ENCODE results near the gene EOMES.

The EOMES gene

DNA sequence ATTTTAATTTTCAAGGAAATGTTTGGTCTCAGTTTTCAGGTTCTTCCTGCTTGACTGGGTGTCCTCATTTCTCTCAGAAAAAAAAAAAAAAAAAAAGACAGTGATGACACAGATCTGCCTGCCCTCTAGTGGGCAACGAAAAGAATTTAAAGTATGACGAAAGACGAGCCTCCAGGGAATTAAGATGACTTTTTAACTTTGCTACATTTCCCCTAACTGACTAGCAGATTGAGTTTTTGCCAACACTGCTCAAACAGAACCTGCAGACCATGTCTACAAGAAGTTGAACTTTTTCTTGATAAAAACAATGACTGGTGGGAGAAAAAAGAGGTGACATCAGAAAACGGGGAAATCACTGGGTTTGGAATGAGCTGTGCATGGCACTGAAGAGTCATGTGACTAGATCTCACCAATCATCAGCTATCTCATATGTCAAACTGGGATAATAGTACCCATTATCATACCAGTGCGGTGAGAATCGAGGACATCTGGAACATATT lies 40.8 kb downstream of the EOMES start:
- no peak for DNase-seq (ENCODE audit: low read depth in 2 of 2)

DNA sequence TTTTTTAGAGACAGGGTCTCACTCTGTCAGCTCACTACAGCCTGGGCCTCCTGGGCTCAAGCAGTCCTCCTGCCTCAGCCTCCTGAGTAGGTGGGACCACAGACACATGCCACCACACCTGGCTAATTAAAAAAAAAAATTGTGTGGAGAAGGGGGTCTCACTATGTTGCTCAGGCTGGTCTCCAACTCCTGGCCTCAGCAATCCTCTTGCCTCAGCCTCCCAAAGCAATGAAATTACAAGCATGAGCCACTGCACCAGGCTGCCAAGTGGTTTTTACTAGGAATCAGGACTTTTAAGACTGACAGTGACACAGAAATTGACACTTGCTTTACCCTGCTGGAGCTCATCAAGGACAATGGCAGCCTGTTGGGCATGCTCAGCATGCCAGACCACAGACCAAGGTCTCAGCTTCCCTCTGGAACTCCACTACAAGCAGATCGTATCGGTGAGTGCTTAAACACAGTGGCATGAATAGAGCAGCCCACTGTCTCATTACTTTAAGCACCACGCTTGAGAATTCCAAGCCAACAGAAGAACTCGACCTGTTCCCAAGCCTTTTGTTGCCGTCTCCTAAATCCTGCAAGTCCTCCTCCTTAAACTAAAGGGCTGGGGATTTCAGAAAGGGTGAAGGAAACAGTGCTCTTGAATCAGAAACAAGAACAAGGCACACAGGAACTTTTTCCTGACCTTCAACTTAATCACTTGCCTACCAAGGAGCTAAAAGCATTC lies 41.4 kb downstream of the EOMES start:
- no peak for DNase-seq (ENCODE audit: low read depth in 2 of 2)

DNA sequence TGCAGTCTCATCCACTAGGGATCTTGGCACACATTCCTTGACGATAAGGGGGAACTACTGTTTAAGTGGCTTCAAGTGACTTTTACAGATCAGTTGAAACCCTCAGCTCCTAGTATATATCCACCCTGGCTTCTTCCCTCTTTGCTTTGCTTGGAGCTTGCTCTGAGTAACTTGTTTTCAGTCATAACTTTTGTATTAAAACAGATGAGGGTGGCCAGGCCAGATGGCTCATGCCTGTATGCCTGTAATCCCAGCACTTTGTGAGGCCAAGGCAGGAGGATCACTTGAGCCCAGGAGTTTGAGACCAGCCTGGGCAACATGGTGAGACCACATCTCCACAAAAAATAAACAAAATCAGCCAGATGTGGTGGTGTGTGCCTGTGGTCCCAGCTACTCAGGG lies 42.4 kb downstream of the EOMES start:
- no peak for DNase-seq (ENCODE audit: low read depth in 2 of 2)

DNA sequence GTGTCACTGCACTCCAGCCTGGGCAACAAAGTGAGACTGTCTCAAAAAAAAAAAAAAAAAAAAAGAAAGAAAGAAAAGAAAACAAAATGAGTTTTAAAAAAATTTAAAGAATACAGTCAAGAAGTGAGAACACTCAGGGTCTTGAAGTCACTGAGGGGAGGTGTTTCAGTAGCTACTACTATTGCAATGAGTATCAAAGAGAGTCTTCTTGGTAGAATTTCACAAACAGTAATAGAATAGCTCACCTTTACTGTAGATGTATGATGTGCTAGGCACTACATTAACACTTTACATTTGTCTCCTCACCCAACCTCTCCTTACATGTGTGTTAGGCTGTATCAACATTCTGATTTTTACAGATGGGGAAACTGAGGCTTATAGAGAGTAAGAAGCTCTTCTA lies 43.9 kb downstream of the EOMES start:
- DNase-seq (ENCODE audit: low read depth in 2 of 2): no peak

DNA sequence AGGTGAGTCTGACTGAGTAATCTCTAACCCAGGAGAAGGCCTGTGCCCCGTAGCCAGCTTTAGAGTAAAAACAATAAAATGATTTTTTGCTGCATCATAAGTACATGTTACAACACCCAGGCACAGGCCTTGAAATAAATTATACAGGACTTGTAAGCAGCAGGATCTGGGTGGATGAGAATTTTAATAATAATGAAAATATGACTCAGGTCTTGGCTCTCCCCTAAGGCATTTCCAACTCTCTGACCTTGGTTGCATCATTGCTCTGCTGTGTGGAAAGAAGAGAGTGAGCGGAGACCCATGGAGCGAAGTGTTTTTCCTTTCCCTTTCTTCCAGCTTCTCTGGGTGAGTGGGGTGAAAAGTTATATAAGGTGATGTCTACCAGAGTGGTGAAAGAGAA lies 44.6 kb downstream of the EOMES start:
- no peak for DNase-seq (ENCODE audit: low read depth in 2 of 2)

DNA sequence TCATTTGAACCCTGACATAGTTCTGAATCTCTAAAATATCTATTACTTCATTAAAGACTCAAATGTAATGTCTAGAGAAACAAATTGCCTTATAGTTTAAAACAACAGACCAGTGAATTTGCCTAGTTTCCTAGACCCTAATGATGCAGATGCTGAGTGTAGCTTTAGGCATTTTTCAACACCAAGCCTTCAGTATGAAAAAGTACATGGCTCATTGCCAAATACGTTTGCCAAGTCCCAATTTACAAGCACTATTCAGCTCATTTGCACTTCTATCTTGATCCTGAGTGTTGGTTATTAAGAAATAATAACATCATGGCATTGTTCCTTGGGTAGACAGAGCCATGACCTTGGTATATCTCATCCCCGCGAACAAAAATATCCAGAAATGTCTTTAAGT lies 46.8 kb downstream of the EOMES start:
- no peak for DNase-seq (ENCODE audit: low read depth in 2 of 2)

DNA sequence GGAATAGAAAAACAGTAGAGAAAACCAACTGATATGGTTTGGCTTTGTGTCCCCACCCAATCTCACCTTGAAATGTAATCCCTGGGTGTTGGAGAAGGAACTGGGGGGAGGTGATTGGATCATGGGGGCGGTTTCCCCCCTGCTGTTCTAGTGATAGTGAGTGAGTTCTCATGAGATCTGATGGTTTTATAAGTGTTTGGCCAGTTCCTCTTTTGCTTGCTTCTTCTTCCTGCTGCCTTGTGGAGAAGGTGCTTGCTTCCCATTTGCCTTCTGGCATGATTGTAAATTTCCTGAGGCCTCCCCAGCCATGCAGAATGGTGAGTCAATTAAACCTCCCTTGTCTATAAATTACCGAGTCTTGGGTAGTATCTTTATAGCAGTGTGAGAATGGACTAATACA lies 48.4 kb downstream of the EOMES start:
- DNase-seq (ENCODE audit: low read depth in 2 of 2): no peak

DNA sequence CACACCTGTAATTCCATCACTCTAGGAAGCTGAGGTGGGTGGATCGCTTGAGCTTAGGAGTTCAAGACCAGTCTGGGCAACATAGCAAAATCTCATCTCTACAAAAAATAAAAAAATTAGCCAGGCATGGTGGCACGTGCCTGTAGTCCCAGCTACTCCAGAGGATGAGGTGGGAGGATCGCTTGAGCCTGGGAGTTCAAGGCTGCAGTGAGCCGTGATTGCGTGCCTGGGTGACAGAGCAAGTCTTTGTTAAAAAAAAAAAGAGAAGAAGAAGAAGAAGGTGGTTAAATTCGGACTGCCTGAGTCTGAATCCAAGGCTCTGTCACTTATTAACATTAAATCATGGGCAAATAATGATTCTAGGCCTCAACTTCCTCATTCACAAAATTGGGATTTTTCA lies 51.0 kb downstream of the EOMES start:
- no peak for DNase-seq (ENCODE audit: low read depth in 2 of 2)

DNA sequence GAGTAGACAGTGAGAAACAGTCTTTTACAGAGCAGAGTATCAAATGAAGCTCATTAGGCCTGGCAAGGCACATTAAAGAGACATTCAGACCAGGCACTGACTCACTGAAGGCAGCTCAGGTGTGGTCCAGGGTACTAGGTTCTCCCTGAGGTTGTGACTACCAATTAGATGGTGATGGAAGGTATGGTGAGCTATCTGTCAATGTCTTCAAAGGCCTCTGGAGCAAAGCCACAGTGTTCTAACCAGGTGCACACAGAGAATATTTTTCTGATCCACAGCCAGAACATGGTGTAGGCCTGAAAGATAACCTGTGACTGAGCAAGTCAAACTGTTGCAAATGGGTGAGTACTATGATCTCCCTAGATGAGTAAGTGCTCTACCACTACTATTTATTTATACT lies 51.5 kb downstream of the EOMES start:
- DNase-seq (ENCODE audit: low read depth in 2 of 2): no peak

DNA sequence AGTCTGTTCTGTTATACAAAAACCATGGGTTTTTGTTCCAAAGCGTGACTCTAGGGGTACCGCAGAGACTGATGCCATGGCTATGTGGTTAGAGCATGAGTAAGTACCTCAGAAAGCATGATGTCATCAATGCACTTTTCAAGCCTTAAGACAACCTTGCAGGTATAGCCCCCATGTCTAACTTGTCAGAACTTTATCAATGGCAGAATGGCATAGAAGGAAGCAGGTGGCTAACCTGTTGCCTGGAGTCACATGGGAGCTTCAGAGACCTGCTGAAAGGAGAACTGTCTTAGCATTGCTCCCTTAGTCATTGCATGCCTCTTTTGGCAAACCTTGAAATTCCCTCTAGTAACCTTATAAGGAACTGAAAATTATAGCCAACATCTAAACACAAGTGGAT lies 52.5 kb downstream of the EOMES start:
- no peak for DNase-seq (ENCODE audit: low read depth in 2 of 2)

DNA sequence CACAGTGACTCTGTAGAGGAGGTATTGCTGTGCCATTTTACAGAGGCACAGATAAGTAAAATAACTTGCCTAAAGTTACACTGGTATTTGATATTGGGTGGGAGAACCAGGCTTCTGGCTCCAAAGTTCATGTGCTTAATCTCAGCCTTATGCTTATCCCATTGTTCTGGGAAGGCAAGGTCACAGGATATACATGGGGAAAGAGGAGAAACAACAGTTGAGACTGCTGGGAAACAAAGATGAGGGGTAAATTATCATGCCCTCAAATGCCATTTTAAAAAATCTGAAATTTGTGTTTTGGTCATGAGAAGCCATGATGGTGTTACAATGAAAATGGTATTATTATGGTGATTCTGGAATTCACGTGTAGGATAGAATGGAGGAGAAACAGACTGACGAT lies 54.4 kb downstream of the EOMES start:
- no peak for DNase-seq (ENCODE audit: low read depth in 2 of 2)

DNA sequence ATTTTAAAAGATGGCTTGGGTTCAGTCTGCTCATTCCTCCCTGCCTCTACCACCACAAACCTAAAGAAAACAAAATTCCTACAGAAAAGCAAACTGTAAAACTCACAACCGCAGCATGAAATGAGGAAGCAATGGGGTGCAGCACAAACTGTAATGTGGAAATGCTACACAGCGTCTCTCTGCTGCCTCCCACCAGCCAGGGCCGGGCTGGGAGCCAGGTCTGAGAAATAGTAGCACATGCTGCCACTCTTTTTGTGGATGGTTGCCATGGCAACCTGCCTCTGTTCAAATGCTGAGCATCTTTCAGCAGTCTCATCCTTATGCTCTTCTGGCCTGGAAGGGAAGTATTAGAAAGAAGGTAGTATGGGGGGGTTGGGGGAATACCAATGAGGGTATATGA lies 55.4 kb downstream of the EOMES start:
- no peak for DNase-seq (ENCODE audit: low read depth in 2 of 2)

DNA sequence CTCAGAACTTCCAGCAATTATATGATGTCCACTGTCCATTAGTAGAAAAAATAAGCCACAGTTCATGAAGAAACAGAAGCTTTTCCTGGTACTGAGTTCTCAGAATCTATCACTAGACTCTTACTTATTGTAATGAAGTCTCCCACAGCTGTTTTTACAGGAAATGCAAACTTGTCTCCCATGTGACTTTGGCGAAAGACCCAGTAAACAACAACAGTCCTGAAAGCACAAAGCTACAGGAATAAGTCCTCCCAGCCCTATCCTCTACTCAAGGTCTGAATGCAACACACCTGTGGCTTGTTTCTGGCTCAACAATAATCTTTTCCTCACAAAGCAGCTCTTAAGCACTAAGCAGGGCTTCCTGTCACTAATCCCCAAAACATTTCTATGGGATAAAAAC lies 55.9 kb downstream of the EOMES start:
- DNase-seq (ENCODE audit: low read depth in 2 of 2): no peak

All from stimulated activated CD4-positive, alpha-beta T cell treated with anti-CD3 and anti-CD28 coated beads, Interleukin-4, amount 100 ng/mL, for 48 hours (primary cell).